A549 (cell line): ENCODE results near the gene SNRPE. TPM values are rescaled to one million over a fixed set of nuclear protein-coding genes. Genes with fewer than 3 reads are reported as not detected.

Source experiments
- ATAC-seq, 2 experiments: fragments of 200-7000 bp in 1 of 2; fragments of >200 bp in 1 of 2; cut with Nextera tagmentation in 1 of 2; cut with Tn5 transposase in 1 of 2; 3 replicates each; pipeline versions ENCODE4 v1.8.0 to v1.9.1; 2018 to 2020; ENCODE audit warnings: mild to moderate bottlenecking in 1 of 2, moderate library complexity in 1 of 2
- CTCF ChIA-PET: fragments of 300-600 bp; sonication (Branson Sonifier 250); formaldehyde crosslinking; extraction: SDS; loops from one replicate; lab custom pipeline; 2021; ENCODE audit warnings: antibody characterized with exemption, inconsistent platforms; lab: Yijun Ruan, JAX
- POLR2A ChIA-PET: fragments of 350-600 bp; formaldehyde crosslinking; extraction: SDS; loops from one replicate; lab custom pipeline; 2021; ENCODE audit warnings: antibody characterized with exemption, inconsistent platforms; lab: Yijun Ruan, JAX
- DNase-seq, 2 experiments: peaks; one replicate each; pipeline versions ENCODE4 v3.0.0 to v3.0.0-alpha.2; 2011 to 2016; ENCODE audit warnings: low read depth in 1 of 2, low spot score in 1 of 2
- FAIRE-seq: peaks from 2 replicates; lab custom pipeline; 2011; peaks lifted over from hg19 to GRCh38; lab: Jason Lieb, UNC
- H3K27ac ChIP-seq, 2 experiments: fragments of >200 bp; sonication (Bioruptor Twin); formaldehyde crosslinking; 3 replicates each; pipeline ENCODE4 v1.5.1; 2016 to 2017
- H3K4me1 ChIP-seq: fragments of >200 bp; sonication (Bioruptor Twin); formaldehyde crosslinking; 3 replicates; pipeline ENCODE4 v1.6.1; 2016
- H3K4me2 ChIP-seq: fragments of >200 bp; sonication (Bioruptor Twin); formaldehyde crosslinking; 3 replicates; pipeline ENCODE4 v1.6.1; 2016
- H3K4me3 ChIP-seq: fragments of >200 bp; sonication (Bioruptor Twin); formaldehyde crosslinking; 3 replicates; pipeline ENCODE4 v1.5.1; 2016
- H3K9me3 ChIP-seq: fragments of >200 bp; sonication (Bioruptor Twin); formaldehyde crosslinking; 3 replicates; pipeline ENCODE4 v1.6.1; 2016
- CEBPB ChIP-seq, 2 experiments: fragments of >200 bp in 1 of 2; sonication (Bioruptor Twin) in 1 of 2; formaldehyde crosslinking in 1 of 2; IDR thresholded peaks; 2 replicates each; pipeline ENCODE4 v1.6.1; 2012 to 2016
- CHD4 ChIP-seq: fragments of 200-600 bp; sonication (generic); IDR thresholded peaks from 2 replicates; pipeline ENCODE4 v1.6.1; 2016; ENCODE audit warnings: antibody characterized with exemption, mild to moderate bottlenecking, borderline replicate concordance
- EP300 ChIP-seq, 2 experiments: fragments of >200 bp; sonication (Bioruptor Twin); formaldehyde crosslinking; IDR thresholded peaks; 2 replicates in 1 of 2; 3 replicates in 1 of 2; pipeline ENCODE4 v1.6.1; 2016 to 2017
- FOSL2 ChIP-seq, 2 experiments: fragments of 450-650 bp in 1 of 2; fragments of >200 bp in 1 of 2; sonication (Bioruptor Twin) in 1 of 2; formaldehyde crosslinking; IDR thresholded peaks; 2 replicates each; pipeline versions ENCODE4 v1.5.0 to v1.6.1; 2016 to 2020; ENCODE audit warnings: mild to moderate bottlenecking in 1 of 2, moderate library complexity in 1 of 2
- HOXB5 ChIP-seq: fragments of 250-450 bp; sonication (Bioruptor Pico); IDR thresholded peaks from 2 replicates; pipeline ENCODE4 v1.5.0; 2020; ENCODE audit warnings: mild to moderate bottlenecking, moderate library complexity
- JUN ChIP-seq, 2 experiments: fragments of >200 bp; sonication (Bioruptor Twin); formaldehyde crosslinking; IDR thresholded peaks; 2 replicates in 1 of 2; 3 replicates in 1 of 2; pipeline ENCODE4 v1.6.1; 2016 to 2017
- MAZ ChIP-seq: fragments of 150-350 bp; IDR thresholded peaks from 2 replicates; pipeline ENCODE4 v1.6.1; 2014; ENCODE audit warnings: antibody characterized with exemption, low read depth, low read length, borderline replicate concordance
- NFE2L2 ChIP-seq: fragments of 150-350 bp; conservative IDR thresholded peaks from 2 replicates; pipeline ENCODE4 v1.6.1; 2014; ENCODE audit warnings: low read length
- NPAS2 ChIP-seq: fragments of 250-450 bp; sonication (Bioruptor Pico); IDR thresholded peaks from 2 replicates; pipeline ENCODE4 v1.8.0; 2022; ENCODE audit warnings: mild to moderate bottlenecking, moderate library complexity, borderline replicate concordance
- POLR2AphosphoS2 ChIP-seq: conservative IDR thresholded peaks from 2 replicates; pipeline ENCODE4 v1.6.1; 2012; ENCODE audit warnings: low read length, improper control_type of control experiment, inconsistent platforms
- RAD21 ChIP-seq, 2 experiments: fragments of >200 bp in 1 of 2; sonication (Bioruptor Twin) in 1 of 2; formaldehyde crosslinking in 1 of 2; IDR thresholded peaks in 1 of 2; conservative IDR thresholded peaks in 1 of 2; 2 replicates in 1 of 2; 3 replicates in 1 of 2; pipeline ENCODE4 v1.6.1; 2012 to 2018; ENCODE audit warnings: inconsistent platforms in 1 of 2
- RNF2 ChIP-seq: fragments of 200-600 bp; sonication (generic); IDR thresholded peaks from 2 replicates; pipeline ENCODE4 v1.6.1; 2016; ENCODE audit warnings: low read depth, mild to moderate bottlenecking, antibody characterized with exemption, moderate library complexity, borderline replicate concordance
- SMC3 ChIP-seq: fragments of >200 bp; sonication (Bioruptor Twin); formaldehyde crosslinking; IDR thresholded peaks from 3 replicates; pipeline ENCODE4 v1.6.1; 2018; ENCODE audit warnings: inconsistent platforms
- TFCP2L1 ChIP-seq: fragments of 250-450 bp; sonication (Bioruptor Pico); IDR thresholded peaks from 2 replicates; pipeline ENCODE4 v1.5.0; 2021; ENCODE audit warnings: mild to moderate bottlenecking
- ZC3H11A ChIP-seq: fragments of 450-650 bp; IDR thresholded peaks from 2 replicates; pipeline ENCODE4 v1.6.1; 2014; ENCODE audit warnings: antibody characterized with exemption, mild to moderate bottlenecking
- WGBS: methylation state at CpG from one replicate; pipeline ENCODE4 v1.1.6; 2017; ENCODE audit errors: missing lambda C conversion rate; 5-methylcytosine and 5-hydroxymethylcytosine counted together
- polyA plus RNA-seq, 4 experiments: library from polyadenylated mRNA; depleted of rRNA in 3 of 4; stranded (reverse); fragments of >200 nt; fragmentation: RNase III in 1 of 4; extraction: RNeasy Plus Mini Kit Qiagen cat#74134 plus additional on column Dnase treatment in 1 of 4; gene quantifications; 2 replicates in 3 of 4; 3 replicates in 1 of 4; pipeline ENCODE4 v1.2.3, GENCODE V29; 2011 to 2017
- TF ChIP-seq, protein P1 (sequence below): fragments of >200 bp; sonication (Bioruptor Twin); formaldehyde crosslinking; IDR thresholded peaks from 3 replicates; pipeline ENCODE4 v1.6.1; 2016
- TF ChIP-seq, protein P2 (sequence below): fragments of 150-350 bp; IDR thresholded peaks from 2 replicates; pipeline ENCODE4 v1.6.1; 2014; ENCODE audit warnings: low read depth, mild to moderate bottlenecking, low read length
- TF ChIP-seq, protein P3 (sequence below): fragments of >200 bp; sonication (Bioruptor Twin); formaldehyde crosslinking; IDR thresholded peaks from 2 replicates; pipeline ENCODE4 v1.6.1; 2016
- TF ChIP-seq, protein P4 (sequence below): fragments of >200 bp; sonication (Bioruptor Twin); formaldehyde crosslinking; IDR thresholded peaks from 3 replicates; pipeline ENCODE4 v1.5.1; 2016

SNRPE gene
- polyA plus RNA-seq, 2 of the 4 experiments (the other 2 are of a cell fraction), result 371 to 414 TPM

DNA sequence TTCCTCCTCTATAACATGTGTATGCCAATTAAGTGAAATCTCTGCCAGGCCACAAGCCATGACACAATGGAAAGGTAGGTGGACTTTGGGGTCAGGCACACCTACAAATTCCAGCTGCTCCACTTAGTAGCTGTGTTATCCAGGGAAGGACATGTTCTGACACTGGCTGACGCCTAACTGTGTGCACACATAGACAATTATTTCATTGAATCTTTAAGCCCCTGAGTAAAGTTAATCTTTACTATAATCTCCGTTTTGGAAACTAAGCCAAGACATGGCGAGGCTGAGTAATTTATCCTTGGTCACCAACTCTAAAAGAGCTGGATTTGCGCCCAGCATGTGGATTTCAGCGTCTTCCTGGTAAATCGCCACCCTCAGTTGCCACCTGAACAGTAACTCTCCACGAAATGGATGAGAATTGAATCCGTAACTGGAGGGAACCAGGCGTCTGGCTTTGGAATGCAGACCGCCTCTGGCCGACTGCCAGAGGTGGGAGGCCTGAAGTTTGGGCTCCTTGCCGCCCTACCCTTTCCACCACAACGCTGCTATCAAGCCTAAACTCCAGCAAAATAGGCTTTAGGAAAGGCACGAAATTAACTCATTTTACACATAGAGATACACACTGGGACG is 888 bp upstream of the SNRPE start (continued):
- TF ChIP-seq, protein P1, sequence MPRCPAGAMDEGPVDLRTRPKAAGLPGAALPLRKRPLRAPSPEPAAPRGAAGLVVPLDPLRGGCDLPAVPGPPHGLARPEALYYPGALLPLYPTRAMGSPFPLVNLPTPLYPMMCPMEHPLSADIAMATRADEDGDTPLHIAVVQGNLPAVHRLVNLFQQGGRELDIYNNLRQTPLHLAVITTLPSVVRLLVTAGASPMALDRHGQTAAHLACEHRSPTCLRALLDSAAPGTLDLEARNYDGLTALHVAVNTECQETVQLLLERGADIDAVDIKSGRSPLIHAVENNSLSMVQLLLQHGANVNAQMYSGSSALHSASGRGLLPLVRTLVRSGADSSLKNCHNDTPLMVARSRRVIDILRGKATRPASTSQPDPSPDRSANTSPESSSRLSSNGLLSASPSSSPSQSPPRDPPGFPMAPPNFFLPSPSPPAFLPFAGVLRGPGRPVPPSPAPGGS, result no peak
- TF ChIP-seq, protein P2, sequence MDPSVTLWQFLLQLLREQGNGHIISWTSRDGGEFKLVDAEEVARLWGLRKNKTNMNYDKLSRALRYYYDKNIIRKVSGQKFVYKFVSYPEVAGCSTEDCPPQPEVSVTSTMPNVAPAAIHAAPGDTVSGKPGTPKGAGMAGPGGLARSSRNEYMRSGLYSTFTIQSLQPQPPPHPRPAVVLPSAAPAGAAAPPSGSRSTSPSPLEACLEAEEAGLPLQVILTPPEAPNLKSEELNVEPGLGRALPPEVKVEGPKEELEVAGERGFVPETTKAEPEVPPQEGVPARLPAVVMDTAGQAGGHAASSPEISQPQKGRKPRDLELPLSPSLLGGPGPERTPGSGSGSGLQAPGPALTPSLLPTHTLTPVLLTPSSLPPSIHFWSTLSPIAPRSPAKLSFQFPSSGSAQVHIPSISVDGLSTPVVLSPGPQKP, result no peak
- no peak for TF ChIP-seq CHD4
- TF ChIP-seq RNF2, result no peak
- TF ChIP-seq, protein P3, sequence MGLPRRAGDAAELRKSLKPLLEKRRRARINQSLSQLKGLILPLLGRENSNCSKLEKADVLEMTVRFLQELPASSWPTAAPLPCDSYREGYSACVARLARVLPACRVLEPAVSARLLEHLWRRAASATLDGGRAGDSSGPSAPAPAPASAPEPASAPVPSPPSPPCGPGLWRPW, result no peak

DNA sequence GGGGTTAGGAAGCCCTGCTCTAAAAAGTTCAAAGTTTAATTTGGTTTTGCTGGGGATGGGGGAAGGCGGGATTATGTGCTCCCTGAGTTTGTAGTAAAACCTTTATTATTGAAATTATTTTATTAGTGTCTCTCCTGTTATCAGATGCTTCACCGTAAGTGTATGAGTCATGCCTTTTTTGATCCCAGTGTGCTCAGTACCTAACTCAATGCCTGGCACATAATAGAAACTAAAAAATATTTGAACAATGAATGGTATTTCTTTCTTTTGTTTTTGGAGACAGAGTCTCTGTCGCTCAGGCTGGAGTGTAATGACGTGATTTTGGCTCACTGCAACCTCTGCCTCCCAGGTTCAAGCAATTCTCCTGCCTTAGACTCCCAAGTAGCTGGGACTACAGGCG is 6.4 kb downstream of the SNRPE start:
- WGBS, result 69% methylated on average over 5 of the region's 5 CpGs
- CTCF ChIA-PET, result interaction anchor here (19.4 kb wide), 1 partner anchor 258 kb away, joined by 757 read pairs; no protein-coding TSS in a partner anchor
- TF ChIP-seq EP300 (IDR thresholded peaks at IDR 0.05), result no peak
- TF ChIP-seq FOSL2 (IDR thresholded peaks at IDR 0.05), result no peak
- peak; percentile 32; the same call in 1 of the 2 replicates for TF ChIP-seq FOSL2 (CRISPR knock-in tag; IDR thresholded peaks at IDR 0.05)
- TF ChIP-seq, all 56 proteins: peak for 1
- H3K4me3 ChIP-seq, result no peak overlapping the region
- peaks cover 12% of the 10 kb centered on the region; the same call in 2 of the 3 replicates for H3K4me1 ChIP-seq
- FAIRE-seq (no peak), DNase-seq (no peak), ATAC-seq (no peak)
- POLR2A ChIA-PET, result no interaction called here
- H3K27ac ChIP-seq, result no peak overlapping the region
- no peak overlapping the region for H3K4me2 ChIP-seq
- no peaks in the 10 kb centered on the region for H3K9me3 ChIP-seq

DNA sequence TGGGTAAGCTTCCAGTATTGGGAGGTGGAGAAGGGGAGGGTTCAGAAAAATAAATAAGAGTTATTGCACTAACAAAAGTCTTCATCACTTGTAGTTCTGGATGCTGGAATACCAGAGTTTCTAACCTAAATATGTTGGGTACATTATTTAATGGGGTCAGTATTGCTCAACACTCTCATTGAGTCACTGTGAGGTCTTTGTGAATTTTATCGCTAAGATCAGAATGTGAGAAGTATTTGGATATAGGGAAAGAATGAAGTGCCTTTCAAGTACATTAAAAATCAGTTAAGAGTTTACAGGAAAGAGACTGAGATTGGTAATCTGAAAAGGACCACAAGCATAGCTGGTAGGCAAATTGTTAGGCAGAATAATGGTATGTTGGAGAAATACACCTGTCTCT is 8.8 kb downstream of the SNRPE start:
- POLR2A ChIA-PET, result interaction anchor here (0.6 to 4.7 kb wide), 3 partner anchors 186 to 259 kb away, joined by 3 to 40 read pairs (median 14); partner anchors contain the start of gene SOX13
- CTCF ChIA-PET, result interaction anchor here (0.6 to 19.4 kb wide), 46 partner anchors 8 to 529 kb away, joined by 3 to 757 read pairs (median 7); partner anchors contain the start of genes REN and SOX13
- no peak overlapping the region for H3K4me2 ChIP-seq
- peaks cover 6% of the 10 kb centered on the region; the same call in 2 of the 3 replicates for H3K4me1 ChIP-seq
- TF ChIP-seq NPAS2 (CRISPR knock-in tag) (no peak), ZC3H11A (no peak), CEBPB (IDR thresholded peaks at IDR 0.05) (peak in 1 of 2 experiments; percentile 23; a peak in 1 of 4 replicates)
- H3K9me3 ChIP-seq, result no peaks in the 10 kb centered on the region
- WGBS, result 81% methylated on average over 1 of the region's 1 CpG
- no peak for DNase-seq
- no peak overlapping the region for H3K27ac ChIP-seq
- FAIRE-seq, result no peak
- no peak for ATAC-seq
- H3K4me3 ChIP-seq, result no peak overlapping the region

DNA sequence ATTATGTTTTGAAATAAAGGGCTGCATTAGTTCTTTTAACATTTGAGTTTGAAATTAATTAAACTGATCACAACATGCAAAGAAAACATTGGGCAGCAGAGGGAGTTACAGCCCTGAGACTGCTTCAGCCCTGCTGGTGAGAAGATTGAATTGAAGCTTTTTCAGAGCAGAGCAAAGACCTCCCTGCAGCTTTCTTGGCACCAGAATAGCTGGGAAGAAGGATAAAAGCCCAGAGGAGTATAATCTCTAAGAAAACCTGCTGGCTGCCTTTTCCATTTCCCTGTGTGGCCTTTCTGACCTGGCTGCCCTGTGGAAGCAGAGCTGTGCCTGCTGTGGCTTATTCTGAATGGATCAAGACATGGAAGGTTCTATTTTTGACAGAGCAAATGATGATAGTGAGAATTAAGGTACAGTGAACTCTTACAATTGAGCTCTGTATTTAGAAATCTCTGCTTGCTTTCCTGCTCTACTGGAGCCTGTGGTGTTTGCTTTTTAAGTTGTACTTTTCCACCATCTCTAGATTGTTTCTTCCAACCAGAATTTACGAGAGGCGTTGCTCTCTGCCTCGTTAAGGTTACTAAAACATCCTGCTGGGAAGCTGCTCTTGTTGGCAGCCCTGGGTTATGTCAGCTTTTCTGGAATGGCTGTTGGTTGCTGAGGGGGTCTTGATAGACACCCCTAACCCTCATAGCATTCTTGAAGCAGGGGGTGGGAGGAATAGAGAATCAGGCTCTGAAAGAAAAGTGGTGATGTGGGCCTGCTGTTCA is 9.9 kb downstream of the SNRPE start:
- ATAC-seq, result peak; percentile 94 to 96
- ChIA-PET POLR2A (interaction anchor here (1.5 to 4.7 kb wide), 2 partner anchors 202 to 258 kb away, joined by 14 to 40 read pairs; partner anchors contain the start of gene SOX13), CTCF (interaction anchor here (0.6 to 19.4 kb wide), 66 partner anchors 9 to 528 kb away, joined by 3 to 757 read pairs (median 5); partner anchors contain the start of gene SOX13)
- WGBS, result 92% methylated on average over 3 of the region's 3 CpGs
- Histone ChIP-seq H3K4me2 (no peak overlapping the region), H3K27ac (peak overlapping the region in 1 of 2 experiments; percentile 23; a peak in 1 of 6 replicates), H3K4me1 (peaks cover 6% of the 10 kb centered on the region; the same call in 2 of the 3 replicates), H3K9me3 (no peaks in the 10 kb centered on the region), H3K4me3 (no peak overlapping the region)
- DNase-seq, result peak; percentile 76 to 94
- no peak for TF ChIP-seq MAZ
- TF ChIP-seq SMC3, result peak; percentile 97
- 0 out of 2 replicates have a peak, but pooled peaks have one; percentile 13 for TF ChIP-seq POLR2AphosphoS2
- TF ChIP-seq, protein P4, sequence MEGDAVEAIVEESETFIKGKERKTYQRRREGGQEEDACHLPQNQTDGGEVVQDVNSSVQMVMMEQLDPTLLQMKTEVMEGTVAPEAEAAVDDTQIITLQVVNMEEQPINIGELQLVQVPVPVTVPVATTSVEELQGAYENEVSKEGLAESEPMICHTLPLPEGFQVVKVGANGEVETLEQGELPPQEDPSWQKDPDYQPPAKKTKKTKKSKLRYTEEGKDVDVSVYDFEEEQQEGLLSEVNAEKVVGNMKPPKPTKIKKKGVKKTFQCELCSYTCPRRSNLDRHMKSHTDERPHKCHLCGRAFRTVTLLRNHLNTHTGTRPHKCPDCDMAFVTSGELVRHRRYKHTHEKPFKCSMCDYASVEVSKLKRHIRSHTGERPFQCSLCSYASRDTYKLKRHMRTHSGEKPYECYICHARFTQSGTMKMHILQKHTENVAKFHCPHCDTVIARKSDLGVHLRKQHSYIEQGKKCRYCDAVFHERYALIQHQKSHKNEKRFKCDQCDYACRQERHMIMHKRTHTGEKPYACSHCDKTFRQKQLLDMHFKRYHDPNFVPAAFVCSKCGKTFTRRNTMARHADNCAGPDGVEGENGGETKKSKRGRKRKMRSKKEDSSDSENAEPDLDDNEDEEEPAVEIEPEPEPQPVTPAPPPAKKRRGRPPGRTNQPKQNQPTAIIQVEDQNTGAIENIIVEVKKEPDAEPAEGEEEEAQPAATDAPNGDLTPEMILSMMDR, result peak; percentile 96
- TF ChIP-seq HOXB5 (CRISPR knock-in tag), result no peak
- 0 out of 5 replicates have a peak, but pooled peaks of 1 of the 2 experiments have one; percentile 12 for TF ChIP-seq JUN (IDR thresholded peaks at IDR 0.05)
- TF ChIP-seq TFCP2L1 (CRISPR knock-in tag), result no peak
- TF ChIP-seq NFE2L2, result no peak
- peak; percentile 96 to 98 for TF ChIP-seq RAD21 (conservative IDR thresholded peaks at IDR 0.05 in 1 of 2, IDR thresholded peaks at IDR 0.05 in 1 of 2)
- FAIRE-seq, result peak; percentile 83
